ENCODE results near the gene RPUSD1. TPM values are rescaled to one million over a fixed set of nuclear protein-coding genes. Genes with fewer than 3 reads are reported as not detected.

Gene RPUSD1
- total RNA-seq, 1 experiment from 2014 or later, result 48.6 TPM

DNA sequence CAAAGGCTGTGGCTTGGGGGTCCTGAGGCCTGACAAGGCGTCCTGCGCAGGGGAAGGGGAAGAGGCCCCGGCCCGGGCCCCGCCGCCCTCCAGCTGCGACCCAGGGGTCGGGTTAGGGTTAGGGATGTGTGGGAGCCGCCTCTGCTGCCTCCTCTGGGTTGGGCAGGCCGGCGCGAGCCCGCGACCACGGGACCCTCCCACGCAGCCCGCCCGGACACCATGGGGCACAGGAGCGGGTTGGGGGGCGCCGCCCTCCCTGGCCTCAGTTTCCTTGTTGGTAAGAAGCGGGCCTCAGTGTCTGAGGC, 47.8 kb downstream of the RPUSD1 start:
- Histone ChIP-seq H3K23ac (ENCODE audit: insufficient read length, low read depth, low read length) (no peak overlapping the region), H3T11ph (ENCODE audit: low read length) (no peak overlapping the region), H3K27me3 (ENCODE audit: insufficient read depth, low read length) (no peaks in the 10 kb centered on the region), H2BK20ac (ENCODE audit: low read depth, low read length, poor library complexity, severe bottlenecking) (no peak overlapping the region), H2BK5ac (ENCODE audit: insufficient read length, low read length) (no peak overlapping the region), H4K20me1 (ENCODE audit: control insufficient read depth, insufficient read depth, insufficient read length) (no peaks in the 10 kb centered on the region), H3K9me3 (ENCODE audit: control insufficient read depth, low read depth, low read length) (no peaks in the 10 kb centered on the region), H4K5ac (ENCODE audit: insufficient read length, low read depth, low read length) (no peak overlapping the region), H4K91ac (ENCODE audit: insufficient read length, low read depth, low read length) (no peak overlapping the region), H2BK15ac (ENCODE audit: low read depth, low read length) (no peak overlapping the region), H2AFZ (ENCODE audit: low read length) (no peak overlapping the region), H3K79me2 (ENCODE audit: insufficient read depth, low read length) (no peaks in the 10 kb centered on the region), H3K79me1 (ENCODE audit: insufficient read depth, low read depth, low read length, poor library complexity, severe bottlenecking) (no peaks in the 10 kb centered on the region), H3K4me1 (ENCODE audit: insufficient read depth, low read length) (peaks cover 2% of the 10 kb centered on the region; the same call in 1 of the 2 replicates), H2BK120ac (ENCODE audit: low read depth, low read length, poor library complexity, severe bottlenecking) (no peak overlapping the region), H3K23me2 (ENCODE audit: insufficient read length, low read depth, low read length, poor library complexity, severe bottlenecking) (peaks cover 10% of the 10 kb centered on the region), H4K8ac (replicated peaks; ENCODE audit: insufficient read length, low read depth, low read length) (no peak overlapping the region), H2BK12ac (ENCODE audit: insufficient read length, low read depth, low read length) (no peak overlapping the region), H3K27ac (ENCODE audit: insufficient read length, low read depth, low read length) (no peak overlapping the region), H3K4ac (ENCODE audit: low read depth, low read length) (no peak overlapping the region), H3K56ac (ENCODE audit: insufficient read length, low read depth, low read length) (no peak overlapping the region), H2AK5ac (ENCODE audit: insufficient read length, low read length) (no peak overlapping the region), H3K14ac (ENCODE audit: insufficient read depth, low read length) (peak overlapping the region; percentile 20; the same call in 1 of the 2 replicates), H3K18ac (ENCODE audit: insufficient read length, low read depth, low read length) (no peak overlapping the region), H3K4me2 (ENCODE audit: insufficient read depth, insufficient read length, low read length) (peak overlapping the region; percentile 55), H3K9ac (ENCODE audit: extremely low read depth, insufficient read length, low read length) (no peak overlapping the region)
- Mint-ChIP-seq H3K4me1 (peaks cover 9 to 13% of the 10 kb centered on the region in 2 experiments), H3K9me3 (no peaks in the 10 kb centered on the region), H3K27ac (no peak overlapping the region), H3K36me3 (ENCODE audit: insufficient read depth in 1 of 3, low read depth in 3 of 3) (peaks cover 3 to 21% (median 20%) of the 10 kb centered on the region in 3 experiments; a peak in 6 of 7 replicates), H3K4me3 (peak overlapping the region; percentile 75 to 84), H3K27me3 (ENCODE audit: low read depth) (no peaks in the 10 kb centered on the region)
- no CpG with 5 or more reads among the region's 22 CpGs for WGBS (ENCODE audit: extremely low coverage, insufficient read length, low lambda C conversion rate)
- no peak for DNase-seq
- TF ChIP-seq, protein P1, sequence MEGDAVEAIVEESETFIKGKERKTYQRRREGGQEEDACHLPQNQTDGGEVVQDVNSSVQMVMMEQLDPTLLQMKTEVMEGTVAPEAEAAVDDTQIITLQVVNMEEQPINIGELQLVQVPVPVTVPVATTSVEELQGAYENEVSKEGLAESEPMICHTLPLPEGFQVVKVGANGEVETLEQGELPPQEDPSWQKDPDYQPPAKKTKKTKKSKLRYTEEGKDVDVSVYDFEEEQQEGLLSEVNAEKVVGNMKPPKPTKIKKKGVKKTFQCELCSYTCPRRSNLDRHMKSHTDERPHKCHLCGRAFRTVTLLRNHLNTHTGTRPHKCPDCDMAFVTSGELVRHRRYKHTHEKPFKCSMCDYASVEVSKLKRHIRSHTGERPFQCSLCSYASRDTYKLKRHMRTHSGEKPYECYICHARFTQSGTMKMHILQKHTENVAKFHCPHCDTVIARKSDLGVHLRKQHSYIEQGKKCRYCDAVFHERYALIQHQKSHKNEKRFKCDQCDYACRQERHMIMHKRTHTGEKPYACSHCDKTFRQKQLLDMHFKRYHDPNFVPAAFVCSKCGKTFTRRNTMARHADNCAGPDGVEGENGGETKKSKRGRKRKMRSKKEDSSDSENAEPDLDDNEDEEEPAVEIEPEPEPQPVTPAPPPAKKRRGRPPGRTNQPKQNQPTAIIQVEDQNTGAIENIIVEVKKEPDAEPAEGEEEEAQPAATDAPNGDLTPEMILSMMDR (conservative IDR thresholded peaks at IDR 0.05), result no peak

Data from H9 (cell line).